ENCODE data around the gene MEPE. TPM values are rescaled to one million over a fixed set of nuclear protein-coding genes. Genes with fewer than 3 reads are reported as not detected.
"Not testable (repeated sequence)": the region's sequence is repeated elsewhere in the genome, so short reads cannot be mapped to it uniquely, and the experiment has no call there.

The MEPE gene
- total RNA-seq, 2 donors from 2014 or later = not detected

GRCh38 chr4:87882321-87882720, 49.6 kb downstream of the MEPE start:
- DNase-seq (ENCODE audit: low spot score) = no peak
- TF ChIP-seq, protein P1, sequence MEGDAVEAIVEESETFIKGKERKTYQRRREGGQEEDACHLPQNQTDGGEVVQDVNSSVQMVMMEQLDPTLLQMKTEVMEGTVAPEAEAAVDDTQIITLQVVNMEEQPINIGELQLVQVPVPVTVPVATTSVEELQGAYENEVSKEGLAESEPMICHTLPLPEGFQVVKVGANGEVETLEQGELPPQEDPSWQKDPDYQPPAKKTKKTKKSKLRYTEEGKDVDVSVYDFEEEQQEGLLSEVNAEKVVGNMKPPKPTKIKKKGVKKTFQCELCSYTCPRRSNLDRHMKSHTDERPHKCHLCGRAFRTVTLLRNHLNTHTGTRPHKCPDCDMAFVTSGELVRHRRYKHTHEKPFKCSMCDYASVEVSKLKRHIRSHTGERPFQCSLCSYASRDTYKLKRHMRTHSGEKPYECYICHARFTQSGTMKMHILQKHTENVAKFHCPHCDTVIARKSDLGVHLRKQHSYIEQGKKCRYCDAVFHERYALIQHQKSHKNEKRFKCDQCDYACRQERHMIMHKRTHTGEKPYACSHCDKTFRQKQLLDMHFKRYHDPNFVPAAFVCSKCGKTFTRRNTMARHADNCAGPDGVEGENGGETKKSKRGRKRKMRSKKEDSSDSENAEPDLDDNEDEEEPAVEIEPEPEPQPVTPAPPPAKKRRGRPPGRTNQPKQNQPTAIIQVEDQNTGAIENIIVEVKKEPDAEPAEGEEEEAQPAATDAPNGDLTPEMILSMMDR (IDR thresholded peaks at IDR 0.05) = no peak
- TF ChIP-seq POLR2A (IDR thresholded peaks at IDR 0.05) = no peak
- no peak for TF ChIP-seq POLR2AphosphoS5 (IDR thresholded peaks at IDR 0.05)
- no peaks in the 10 kb centered on the region for H3K9me3 ChIP-seq
- H3K4me3 ChIP-seq = no peak overlapping the region
- no peaks in the 10 kb centered on the region for H3K4me1 ChIP-seq (replicated peaks)
- no peaks in the 10 kb centered on the region for H3K27me3 ChIP-seq (replicated peaks; ENCODE audit: insufficient read depth)
- no peaks in the 10 kb centered on the region for H3K36me3 ChIP-seq
- WGBS = 77% methylated on average over 1 of the region's 1 CpG
- H3K27ac ChIP-seq = no peak overlapping the region
- intact Hi-C loops (cut with DNase I) = no loop called here

- no peak for DNase-seq (ENCODE audit: low spot score)
- intact Hi-C loops (cut with DNase I) = no loop called here
- Histone ChIP-seq H3K27ac (no peak overlapping the region), H3K27me3 (replicated peaks; ENCODE audit: insufficient read depth) (no peaks in the 10 kb centered on the region), H3K36me3 (no peaks in the 10 kb centered on the region), H3K9me3 (no peaks in the 10 kb centered on the region), H3K4me1 (replicated peaks) (no peaks in the 10 kb centered on the region), H3K4me3 (no peak overlapping the region)
- 53% methylated on average over 2 of the region's 2 CpGs for WGBS
- TF ChIP-seq POLR2A (IDR thresholded peaks at IDR 0.05) (no peak), POLR2AphosphoS5 (IDR thresholded peaks at IDR 0.05) (no peak)
- TF ChIP-seq, protein P1 (IDR thresholded peaks at IDR 0.05) = no peak
Measured at GRCh38 chr4:87882861-87883260, 50.1 kb downstream of the MEPE start.

- no peak for DNase-seq (ENCODE audit: low spot score)
- intact Hi-C loops (cut with DNase I) = no loop called here
- TF ChIP-seq POLR2A (IDR thresholded peaks at IDR 0.05) (no peak), POLR2AphosphoS5 (IDR thresholded peaks at IDR 0.05) (no peak)
- TF ChIP-seq, protein P1 (IDR thresholded peaks at IDR 0.05) = no peak
Measured at GRCh38 chr4:87884976-87885549, 52.3 kb downstream of the MEPE start.

GRCh38 chr4:87886083-87886482, 53.3 kb downstream of the MEPE start:
- Histone ChIP-seq H3K4me1 (replicated peaks) (no peaks in the 10 kb centered on the region), H3K27me3 (replicated peaks; ENCODE audit: insufficient read depth) (no peaks in the 10 kb centered on the region), H3K4me3 (no peak overlapping the region), H3K9me3 (no peaks in the 10 kb centered on the region), H3K27ac (no peak overlapping the region), H3K36me3 (no peaks in the 10 kb centered on the region)
- TF ChIP-seq, protein P1 (IDR thresholded peaks at IDR 0.05) = no peak
- TF ChIP-seq POLR2A (IDR thresholded peaks at IDR 0.05) (no peak), POLR2AphosphoS5 (IDR thresholded peaks at IDR 0.05) (no peak)
- 65% methylated on average over 6 of the region's 6 CpGs for WGBS
- no peak for DNase-seq (ENCODE audit: low spot score)
- intact Hi-C loops (cut with DNase I) = no loop called here

More at GRCh38 chr4:87884976-87885549, 52.3 kb downstream of the MEPE start:
- no peaks in the 10 kb centered on the region for H3K9me3 ChIP-seq
- no peak overlapping the region for H3K4me3 ChIP-seq
- H3K27ac ChIP-seq = no peak overlapping the region
- WGBS = 65% methylated on average over 9 of the region's 9 CpGs
- H3K36me3 ChIP-seq = no peaks in the 10 kb centered on the region
- no peaks in the 10 kb centered on the region for H3K27me3 ChIP-seq (replicated peaks; ENCODE audit: insufficient read depth)
- no peaks in the 10 kb centered on the region for H3K4me1 ChIP-seq (replicated peaks)

GRCh38 chr4:87890753-87891152, 58.0 kb downstream of the MEPE start:
- intact Hi-C loops (cut with DNase I) = not testable (repeated sequence)

More at GRCh38 chr4:87890753-87891152, 58.0 kb downstream of the MEPE start:
- H3K4me1 ChIP-seq (replicated peaks); DNase-seq (ENCODE audit: low spot score); H3K9me3 ChIP-seq; H3K4me3 ChIP-seq; H3K27me3 ChIP-seq (replicated peaks; ENCODE audit: insufficient read depth); H3K27ac ChIP-seq; H3K36me3 ChIP-seq: not testable (repeated sequence)

All from prostate gland (tissue), 2 donors.